H1 (cell line): Measurements from ENCODE around the gene TSKS. TPM values are rescaled to one million over a fixed set of nuclear protein-coding genes. Genes with fewer than 3 reads are reported as not detected.

Source experiments
- BRCA1 ChIP-seq: IDR thresholded peaks from 2 replicates; pipeline ENCODE4 v1.6.1; 2012; ENCODE audit warnings: low read depth, low read length, improper control_type of control experiment
- CBX5 ChIP-seq: fragments of 300-800, 300-1000 bp; sonication (generic); IDR thresholded peaks from 2 replicates; pipeline ENCODE4 v1.7.1; 2016; ENCODE audit warnings: antibody characterized with exemption, low read length, low read depth
- CHD2 ChIP-seq: IDR thresholded peaks from 2 replicates; pipeline ENCODE4 v1.6.1; 2012; ENCODE audit warnings: low read length, improper control_type of control experiment
- CREB1 ChIP-seq: IDR thresholded peaks from 2 replicates; pipeline ENCODE4 v1.6.1; 2012; ENCODE audit warnings: inconsistent platforms
- EZH2 ChIP-seq: fragments of 200-600 bp; sonication (generic); IDR thresholded peaks from 2 replicates; pipeline ENCODE4 v1.7.1; 2012; ENCODE audit warnings: low read depth, mild to moderate bottlenecking, moderate library complexity, low read length, inconsistent platforms; ENCODE audit not compliant: severe bottlenecking
- GTF2F1 ChIP-seq: IDR thresholded peaks from 2 replicates; pipeline ENCODE4 v1.6.1; 2012; ENCODE audit warnings: low read depth, low read length, improper control_type of control experiment, borderline replicate concordance
- NRF1 ChIP-seq: IDR thresholded peaks from 2 replicates; pipeline ENCODE4 v1.6.1; 2011; ENCODE audit warnings: mild to moderate bottlenecking, low read depth, low read length, improper control_type of control experiment
- PHF8 ChIP-seq: fragments of 200-600 bp; sonication (generic); conservative IDR thresholded peaks from 2 replicates; pipeline ENCODE4 v1.7.1; 2012; ENCODE audit warnings: low read depth, mild to moderate bottlenecking, inconsistent platforms, low read length, moderate library complexity
- RAD21 ChIP-seq, 2 experiments: IDR thresholded peaks in 1 of 2; conservative IDR thresholded peaks in 1 of 2; 2 replicates each; pipeline ENCODE4 v1.6.1; 2011; ENCODE audit warnings: low read depth in 2 of 2, low read length in 2 of 2, improper control_type of control experiment in 1 of 2, inconsistent platforms in 1 of 2, mild to moderate bottlenecking in 1 of 2, moderate library complexity in 1 of 2
- RXRA ChIP-seq: IDR thresholded peaks from 2 replicates; pipeline ENCODE4 v1.6.1; 2011; ENCODE audit warnings: low read depth, mild to moderate bottlenecking, low read length, moderate library complexity; ENCODE audit not compliant: insufficient read depth
- TAF1 ChIP-seq: IDR thresholded peaks from 2 replicates; pipeline ENCODE4 v1.6.1; 2011; ENCODE audit warnings: mild to moderate bottlenecking, low read depth, low read length
- polyA plus RNA-seq, 7 experiments: library from polyadenylated mRNA; depleted of rRNA in 3 of 7; stranded (reverse) in 5 of 7; unstranded in 2 of 7; fragments of >200 nt in 5 of 7; fragments of 200-250 nt in 2 of 7; gene quantifications; 1 replicate in 5 of 7; 2 replicates in 1 of 7; 4 replicates in 1 of 7; pipeline versions ENCODE4 v1.2.1 to v1.2.3, GENCODE V29; 2011 to 2013; ENCODE audit warnings: missing spikeins in 2 of 7, mixed read lengths in 2 of 7
- total RNA-seq: library from RNA; stranded (reverse); fragmentation: NEBNext Ultra II Directional; extraction: Animal tissue kit (Norgen Biotek cat#: 25700); gene quantifications from 2 replicates; pipeline ENCODE4 v1.2.1, GENCODE V29; 2021
- TF ChIP-seq, protein P1 (sequence below): fragments of 300-600 bp; sonication (generic); IDR thresholded peaks from 2 replicates; pipeline ENCODE4 v1.7.1; 2012; ENCODE audit warnings: low read length, moderate library complexity, mild to moderate bottlenecking, inconsistent platforms; ENCODE audit not compliant: insufficient replicate concordance

The TSKS gene
- total and polyA plus RNA-seq, 2 of the 8 experiments (the other 6 are each of a cell fraction or from before 2014, with no cell fraction given), result 0.21 TPM; not detected in 1

DNA sequence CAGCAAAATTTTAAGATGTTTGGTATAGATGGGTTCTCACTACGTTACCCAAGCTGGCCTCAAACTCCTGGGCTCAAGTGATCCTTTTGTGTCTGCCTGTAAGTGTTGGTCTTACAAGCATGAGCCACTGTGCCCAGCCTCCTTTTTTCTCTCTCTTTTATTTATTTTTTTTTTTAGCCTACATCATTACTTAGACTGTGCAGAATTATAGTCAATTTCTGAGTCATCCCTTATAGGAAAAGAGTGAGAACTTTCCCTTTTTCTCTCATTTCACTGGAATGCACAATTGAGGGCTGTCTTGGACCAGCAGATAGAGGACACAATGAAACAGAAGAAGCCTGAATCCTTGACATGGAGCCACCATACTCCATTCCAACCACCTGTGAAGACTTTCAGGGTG lies 13.3 kb downstream of the TSKS start (continued):
- TF ChIP-seq, protein P1, sequence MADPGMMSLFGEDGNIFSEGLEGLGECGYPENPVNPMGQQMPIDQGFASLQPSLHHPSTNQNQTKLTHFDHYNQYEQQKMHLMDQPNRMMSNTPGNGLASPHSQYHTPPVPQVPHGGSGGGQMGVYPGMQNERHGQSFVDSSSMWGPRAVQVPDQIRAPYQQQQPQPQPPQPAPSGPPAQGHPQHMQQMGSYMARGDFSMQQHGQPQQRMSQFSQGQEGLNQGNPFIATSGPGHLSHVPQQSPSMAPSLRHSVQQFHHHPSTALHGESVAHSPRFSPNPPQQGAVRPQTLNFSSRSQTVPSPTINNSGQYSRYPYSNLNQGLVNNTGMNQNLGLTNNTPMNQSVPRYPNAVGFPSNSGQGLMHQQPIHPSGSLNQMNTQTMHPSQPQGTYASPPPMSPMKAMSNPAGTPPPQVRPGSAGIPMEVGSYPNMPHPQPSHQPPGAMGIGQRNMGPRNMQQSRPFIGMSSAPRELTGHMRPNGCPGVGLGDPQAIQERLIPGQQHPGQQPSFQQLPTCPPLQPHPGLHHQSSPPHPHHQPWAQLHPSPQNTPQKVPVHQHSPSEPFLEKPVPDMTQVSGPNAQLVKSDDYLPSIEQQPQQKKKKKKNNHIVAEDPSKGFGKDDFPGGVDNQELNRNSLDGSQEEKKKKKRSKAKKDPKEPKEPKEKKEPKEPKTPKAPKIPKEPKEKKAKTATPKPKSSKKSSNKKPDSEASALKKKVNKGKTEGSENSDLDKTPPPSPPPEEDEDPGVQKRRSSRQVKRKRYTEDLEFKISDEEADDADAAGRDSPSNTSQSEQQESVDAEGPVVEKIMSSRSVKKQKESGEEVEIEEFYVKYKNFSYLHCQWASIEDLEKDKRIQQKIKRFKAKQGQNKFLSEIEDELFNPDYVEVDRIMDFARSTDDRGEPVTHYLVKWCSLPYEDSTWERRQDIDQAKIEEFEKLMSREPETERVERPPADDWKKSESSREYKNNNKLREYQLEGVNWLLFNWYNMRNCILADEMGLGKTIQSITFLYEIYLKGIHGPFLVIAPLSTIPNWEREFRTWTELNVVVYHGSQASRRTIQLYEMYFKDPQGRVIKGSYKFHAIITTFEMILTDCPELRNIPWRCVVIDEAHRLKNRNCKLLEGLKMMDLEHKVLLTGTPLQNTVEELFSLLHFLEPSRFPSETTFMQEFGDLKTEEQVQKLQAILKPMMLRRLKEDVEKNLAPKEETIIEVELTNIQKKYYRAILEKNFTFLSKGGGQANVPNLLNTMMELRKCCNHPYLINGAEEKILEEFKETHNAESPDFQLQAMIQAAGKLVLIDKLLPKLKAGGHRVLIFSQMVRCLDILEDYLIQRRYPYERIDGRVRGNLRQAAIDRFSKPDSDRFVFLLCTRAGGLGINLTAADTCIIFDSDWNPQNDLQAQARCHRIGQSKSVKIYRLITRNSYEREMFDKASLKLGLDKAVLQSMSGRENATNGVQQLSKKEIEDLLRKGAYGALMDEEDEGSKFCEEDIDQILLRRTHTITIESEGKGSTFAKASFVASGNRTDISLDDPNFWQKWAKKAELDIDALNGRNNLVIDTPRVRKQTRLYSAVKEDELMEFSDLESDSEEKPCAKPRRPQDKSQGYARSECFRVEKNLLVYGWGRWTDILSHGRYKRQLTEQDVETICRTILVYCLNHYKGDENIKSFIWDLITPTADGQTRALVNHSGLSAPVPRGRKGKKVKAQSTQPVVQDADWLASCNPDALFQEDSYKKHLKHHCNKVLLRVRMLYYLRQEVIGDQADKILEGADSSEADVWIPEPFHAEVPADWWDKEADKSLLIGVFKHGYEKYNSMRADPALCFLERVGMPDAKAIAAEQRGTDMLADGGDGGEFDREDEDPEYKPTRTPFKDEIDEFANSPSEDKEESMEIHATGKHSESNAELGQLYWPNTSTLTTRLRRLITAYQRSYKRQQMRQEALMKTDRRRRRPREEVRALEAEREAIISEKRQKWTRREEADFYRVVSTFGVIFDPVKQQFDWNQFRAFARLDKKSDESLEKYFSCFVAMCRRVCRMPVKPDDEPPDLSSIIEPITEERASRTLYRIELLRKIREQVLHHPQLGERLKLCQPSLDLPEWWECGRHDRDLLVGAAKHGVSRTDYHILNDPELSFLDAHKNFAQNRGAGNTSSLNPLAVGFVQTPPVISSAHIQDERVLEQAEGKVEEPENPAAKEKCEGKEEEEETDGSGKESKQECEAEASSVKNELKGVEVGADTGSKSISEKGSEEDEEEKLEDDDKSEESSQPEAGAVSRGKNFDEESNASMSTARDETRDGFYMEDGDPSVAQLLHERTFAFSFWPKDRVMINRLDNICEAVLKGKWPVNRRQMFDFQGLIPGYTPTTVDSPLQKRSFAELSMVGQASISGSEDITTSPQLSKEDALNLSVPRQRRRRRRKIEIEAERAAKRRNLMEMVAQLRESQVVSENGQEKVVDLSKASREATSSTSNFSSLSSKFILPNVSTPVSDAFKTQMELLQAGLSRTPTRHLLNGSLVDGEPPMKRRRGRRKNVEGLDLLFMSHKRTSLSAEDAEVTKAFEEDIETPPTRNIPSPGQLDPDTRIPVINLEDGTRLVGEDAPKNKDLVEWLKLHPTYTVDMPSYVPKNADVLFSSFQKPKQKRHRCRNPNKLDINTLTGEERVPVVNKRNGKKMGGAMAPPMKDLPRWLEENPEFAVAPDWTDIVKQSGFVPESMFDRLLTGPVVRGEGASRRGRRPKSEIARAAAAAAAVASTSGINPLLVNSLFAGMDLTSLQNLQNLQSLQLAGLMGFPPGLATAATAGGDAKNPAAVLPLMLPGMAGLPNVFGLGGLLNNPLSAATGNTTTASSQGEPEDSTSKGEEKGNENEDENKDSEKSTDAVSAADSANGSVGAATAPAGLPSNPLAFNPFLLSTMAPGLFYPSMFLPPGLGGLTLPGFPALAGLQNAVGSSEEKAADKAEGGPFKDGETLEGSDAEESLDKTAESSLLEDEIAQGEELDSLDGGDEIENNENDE, result no peak
- TF ChIP-seq CREB1 (no peak), EZH2 (no peak), RXRA (no peak), CHD2 (no peak), PHF8 (no peak), CBX5 (no peak), BRCA1 (no peak), RAD21 (IDR thresholded peaks at IDR 0.05 in 1 of 2, conservative IDR thresholded peaks at IDR 0.05 in 1 of 2; ENCODE audit: low read depth in 2 of 2, low read length in 2 of 2) (no peak), GTF2F1 (no peak), NRF1 (no peak), TAF1 (no peak)
